HG03521 (cell line): Measurements from ENCODE around the gene RGS21.
"Not testable (repeated sequence)": the region's sequence is repeated elsewhere in the genome, so short reads cannot be mapped to it uniquely, and the experiment has no call there.

Experiments
- ATAC-seq: cut with Tn5 transposase; IDR thresholded peaks from one replicate; pipeline ENCODE4 v1.9.1; 2021; ENCODE audit warnings: mild to moderate bottlenecking, moderate library complexity; ENCODE audit not compliant: unreplicated experiment

The RGS21 gene, protein sequence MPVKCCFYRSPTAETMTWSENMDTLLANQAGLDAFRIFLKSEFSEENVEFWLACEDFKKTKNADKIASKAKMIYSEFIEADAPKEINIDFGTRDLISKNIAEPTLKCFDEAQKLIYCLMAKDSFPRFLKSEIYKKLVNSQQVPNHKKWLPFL

DNA sequence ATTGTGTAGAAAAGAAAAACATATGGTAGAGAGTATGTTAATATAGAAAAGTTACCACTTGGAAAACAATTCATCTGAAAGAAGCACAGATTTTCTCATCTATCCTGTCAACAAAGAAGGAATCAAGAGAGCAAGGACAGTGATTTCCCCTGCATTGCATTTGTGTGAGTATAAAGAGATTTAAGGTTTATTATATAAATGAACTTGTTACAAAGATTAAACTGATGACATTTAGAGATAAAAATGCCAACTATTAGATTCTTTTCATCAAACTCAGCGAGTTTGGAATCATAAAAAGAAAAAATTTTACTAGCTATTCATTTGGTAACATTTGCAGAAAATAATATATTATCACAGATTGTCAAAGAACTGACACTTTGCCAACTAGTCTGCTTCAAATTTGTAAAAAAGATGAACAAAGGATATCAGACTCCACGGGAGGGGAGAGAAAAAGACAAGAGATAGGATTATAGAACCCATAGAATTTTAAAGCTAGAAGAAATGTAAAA lies at the start of gene RGS21:
TSS of gene RGS21 (plus strand) at position 51 of the 509 bp plus-strand sequence. CDS start 26,045 bp downstream, outside the sequence.
- no peak for ATAC-seq

DNA sequence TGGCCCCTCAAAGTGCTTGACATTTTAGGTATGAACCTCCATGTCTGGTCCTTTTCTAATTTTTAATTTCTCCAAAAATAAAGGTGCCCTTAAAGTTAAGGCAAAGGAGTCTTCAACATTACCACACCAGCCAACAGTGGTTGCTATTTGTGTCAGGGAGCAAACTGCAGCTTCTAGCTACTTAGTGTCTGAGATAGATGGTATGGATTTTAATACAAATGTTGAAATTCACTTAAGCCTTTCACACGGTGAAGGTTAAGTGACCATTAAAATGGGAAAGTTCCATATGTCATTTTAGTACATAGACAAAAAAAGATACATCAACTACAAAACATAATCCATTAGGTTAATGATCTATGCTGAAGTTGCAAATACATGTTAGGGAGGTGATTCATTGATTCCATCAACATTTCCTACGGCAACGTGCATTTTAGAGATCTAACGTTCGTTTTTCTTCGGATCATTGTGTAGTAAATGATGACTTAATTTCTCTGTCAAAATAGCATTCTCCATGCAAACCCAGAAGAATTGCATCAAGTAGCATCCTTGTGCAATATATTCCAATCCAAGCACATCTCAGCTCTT lies 48.2 kb upstream of the RGS21 start:
- no peak for ATAC-seq

DNA sequence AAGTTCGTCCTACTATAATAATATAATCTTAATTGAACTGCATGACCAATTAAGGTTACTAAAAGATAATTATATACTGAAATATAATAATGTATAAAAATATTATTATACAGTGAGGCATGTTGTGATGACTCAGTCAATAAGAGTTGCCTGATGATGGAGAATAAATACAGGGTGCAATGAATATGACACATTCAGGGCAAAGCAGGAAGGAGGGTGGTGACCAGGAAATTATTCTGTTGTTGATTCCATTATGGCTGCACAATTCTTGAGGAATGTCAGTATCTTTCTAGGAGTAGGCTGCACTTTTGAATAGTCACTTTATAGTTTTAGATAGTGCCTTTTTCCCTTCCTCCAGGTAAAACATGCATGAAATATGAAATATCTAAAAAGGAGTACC lies 46.4 kb upstream of the RGS21 start:
- no peak for ATAC-seq

DNA sequence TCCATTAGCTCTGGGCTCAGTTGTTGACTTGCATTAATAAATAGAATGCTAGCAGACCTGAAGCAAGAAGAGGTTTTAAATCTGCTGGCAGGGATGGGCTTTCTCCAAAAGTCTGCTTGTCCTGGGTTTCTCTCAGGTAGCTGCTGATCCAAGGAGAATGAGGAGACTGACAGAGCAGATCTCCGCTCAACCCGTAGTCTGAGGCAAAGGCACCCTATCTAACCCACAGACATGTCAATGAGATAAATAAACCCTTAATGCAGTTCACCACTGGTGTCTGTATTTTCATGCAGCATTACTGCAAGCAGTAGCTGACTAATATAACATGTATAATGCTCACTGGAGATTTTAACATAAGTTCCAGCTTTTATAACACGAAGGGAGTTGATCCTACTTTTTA lies 44.1 kb upstream of the RGS21 start:
- ATAC-seq = no peak

DNA sequence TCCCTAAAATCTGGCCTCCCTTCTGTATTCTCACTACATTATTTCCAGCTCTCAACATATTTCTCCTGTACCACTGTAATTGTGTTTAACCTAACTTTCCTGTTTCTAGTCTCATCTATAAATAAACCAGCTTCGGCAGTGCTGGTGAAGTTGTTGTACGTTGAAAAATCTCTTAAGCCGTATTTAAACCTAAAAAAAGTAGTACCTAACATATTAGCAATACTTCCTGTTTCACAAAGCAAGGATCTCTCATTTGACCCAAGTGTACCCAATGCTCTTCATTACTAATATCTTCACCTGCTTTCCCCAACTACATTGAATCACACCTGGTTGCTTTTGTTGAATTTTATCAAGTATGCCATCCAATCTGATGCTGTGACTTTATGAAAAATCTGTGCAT lies 42.2 kb upstream of the RGS21 start:
- no peak for ATAC-seq

DNA sequence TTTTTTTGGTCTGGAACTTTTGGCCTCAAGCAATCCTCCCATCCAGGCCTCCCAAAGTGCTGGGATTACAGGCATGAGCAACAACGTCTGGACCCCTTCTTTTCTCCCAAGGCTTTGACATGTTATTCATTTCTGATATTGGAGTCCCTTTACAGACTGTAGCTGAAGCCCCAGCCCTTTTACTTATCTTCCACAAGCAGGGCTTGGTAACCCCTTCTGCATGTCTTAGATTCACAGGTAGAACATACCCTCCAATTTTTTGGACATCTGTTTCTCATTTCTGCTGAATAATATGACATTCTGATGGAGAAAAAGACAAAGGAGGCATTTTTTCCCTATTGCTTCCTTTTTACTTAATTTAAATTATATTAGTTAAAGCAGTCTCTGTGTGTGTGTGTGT lies 39.2 kb upstream of the RGS21 start:
- ATAC-seq = no peak

DNA sequence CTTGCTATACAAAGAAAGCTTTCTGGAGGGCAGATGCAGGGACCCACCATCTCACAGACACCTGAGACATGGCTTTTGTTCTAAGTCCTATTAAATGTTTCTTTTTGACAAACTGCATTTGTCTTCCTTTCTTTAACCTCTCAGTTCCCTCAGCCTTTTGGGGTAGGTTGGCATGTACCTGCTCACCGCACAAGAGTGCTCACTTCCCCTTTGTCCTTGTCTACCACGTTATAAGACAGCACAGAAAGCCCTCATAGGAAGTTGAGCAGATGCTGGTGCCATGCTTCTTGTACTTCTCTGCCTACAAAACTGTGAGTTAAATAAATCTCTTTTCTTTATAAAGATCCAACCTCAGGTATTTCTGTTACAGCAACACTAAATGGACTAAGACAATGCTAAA lies 31.9 kb upstream of the RGS21 start:
- ATAC-seq = no peak

DNA sequence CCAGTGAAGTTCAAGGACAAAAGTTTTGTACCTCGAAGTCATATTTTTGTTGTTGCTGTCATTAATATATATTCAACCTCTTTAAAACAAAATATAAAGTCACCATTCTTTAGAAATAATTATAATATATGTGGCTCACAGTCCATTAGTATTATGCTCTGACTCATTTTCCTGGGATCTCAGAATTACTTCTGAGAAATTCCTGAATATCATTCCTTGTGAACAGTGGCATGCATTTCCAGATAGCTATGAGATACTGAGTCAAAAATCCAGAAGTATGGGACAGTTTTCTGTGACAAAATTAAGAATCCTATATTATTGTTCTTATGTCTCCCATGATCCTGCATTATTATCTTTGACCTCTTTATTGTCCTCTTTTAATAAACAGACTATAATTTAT lies 13.8 kb upstream of the RGS21 start:
- no peak for ATAC-seq

DNA sequence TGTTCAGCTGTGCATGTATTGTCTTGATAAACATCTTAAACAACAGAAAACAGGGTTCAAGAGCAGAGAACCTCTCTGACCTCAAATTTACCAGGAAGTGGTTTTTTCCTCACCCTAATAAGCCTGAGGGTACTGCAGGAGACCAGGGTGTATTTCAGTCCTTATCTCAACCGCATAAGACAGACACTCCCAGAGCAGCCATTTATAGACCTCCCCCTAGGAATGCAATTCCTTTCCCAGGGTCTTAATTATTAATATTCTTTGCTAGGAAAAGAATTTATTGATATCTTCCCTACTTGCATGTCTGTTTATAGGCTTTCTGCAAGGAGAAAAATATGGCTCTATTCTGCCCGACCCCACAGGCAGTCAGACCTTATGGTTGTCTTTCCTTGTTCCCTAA lies 8.5 kb upstream of the RGS21 start:
- ATAC-seq = not testable (repeated sequence)

DNA sequence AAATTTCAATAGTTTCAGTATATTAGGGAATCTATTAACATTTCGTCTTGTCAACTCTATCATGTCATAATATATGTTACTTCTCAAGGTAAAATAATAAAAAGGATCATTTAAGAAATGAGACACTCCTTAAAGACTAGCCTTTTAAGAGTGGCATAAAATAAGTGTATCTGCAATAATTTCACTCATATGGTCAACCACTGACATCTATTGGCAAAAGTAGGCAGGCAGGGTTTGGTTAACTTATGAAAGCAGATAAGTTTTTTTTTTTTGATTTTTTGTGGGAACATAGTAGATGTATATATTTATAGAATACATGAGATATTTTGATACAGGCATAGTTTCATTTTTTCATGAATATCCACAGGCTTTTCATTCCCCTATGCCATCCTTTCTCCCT lies 5.5 kb upstream of the RGS21 start:
- ATAC-seq = no peak

DNA sequence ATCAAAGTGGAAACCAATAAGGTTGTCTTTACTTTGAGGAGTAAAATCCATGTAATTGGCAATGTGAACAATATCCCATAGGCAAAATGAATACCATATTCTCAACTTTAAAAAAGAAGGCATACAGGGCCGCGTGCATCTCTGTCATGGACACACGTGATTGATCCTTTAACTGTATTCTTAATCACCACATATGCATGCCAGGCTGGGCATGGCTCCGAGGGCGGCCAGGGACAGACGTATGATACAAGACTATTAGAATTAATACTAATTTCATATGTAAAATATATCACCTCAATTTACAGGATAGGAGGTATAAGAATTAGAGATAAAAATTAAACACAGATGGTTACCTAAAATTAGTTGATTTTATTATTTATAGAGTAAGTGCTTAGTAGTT lies 11.2 kb downstream of the RGS21 start:
- ATAC-seq = no peak

DNA sequence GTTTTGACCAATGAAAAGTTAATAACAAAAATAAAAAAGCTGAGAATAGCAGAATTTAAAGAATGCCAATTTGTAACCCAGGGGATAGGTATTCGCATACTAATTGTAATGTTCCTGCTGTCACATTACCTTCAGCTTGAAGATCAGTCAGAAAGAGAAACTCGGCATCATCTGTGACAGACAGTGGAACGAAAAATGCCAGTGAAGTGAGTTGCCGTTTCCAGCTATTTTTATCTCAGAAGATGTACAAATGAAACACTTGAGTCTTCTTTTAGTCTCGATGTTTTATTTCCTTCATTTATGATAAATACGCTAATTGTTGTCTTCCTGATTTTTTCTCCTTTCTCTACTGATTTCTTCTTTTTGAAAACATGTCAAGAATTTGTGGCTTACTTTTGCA lies 26.1 kb downstream of the RGS21 start:
- ATAC-seq = no peak

DNA sequence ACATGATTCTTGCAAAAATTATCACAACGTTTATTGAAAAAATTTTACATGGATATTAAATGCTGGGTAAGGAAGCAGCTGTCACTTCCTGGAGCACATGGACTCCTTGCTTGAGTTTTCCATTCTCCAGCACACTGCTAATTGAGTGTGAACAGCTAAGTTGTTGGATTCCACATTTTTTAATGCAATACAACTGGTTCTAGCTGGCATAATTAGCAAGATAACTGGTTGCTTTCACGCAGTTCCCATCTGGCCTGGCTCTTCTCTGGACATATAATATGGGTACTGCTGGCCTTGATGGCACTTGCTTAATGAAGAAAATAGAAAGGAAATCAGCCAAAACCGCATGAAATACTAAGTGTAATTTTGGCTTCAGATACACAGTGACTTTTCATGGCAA lies 26.6 kb downstream of the RGS21 start:
- no peak for ATAC-seq

DNA sequence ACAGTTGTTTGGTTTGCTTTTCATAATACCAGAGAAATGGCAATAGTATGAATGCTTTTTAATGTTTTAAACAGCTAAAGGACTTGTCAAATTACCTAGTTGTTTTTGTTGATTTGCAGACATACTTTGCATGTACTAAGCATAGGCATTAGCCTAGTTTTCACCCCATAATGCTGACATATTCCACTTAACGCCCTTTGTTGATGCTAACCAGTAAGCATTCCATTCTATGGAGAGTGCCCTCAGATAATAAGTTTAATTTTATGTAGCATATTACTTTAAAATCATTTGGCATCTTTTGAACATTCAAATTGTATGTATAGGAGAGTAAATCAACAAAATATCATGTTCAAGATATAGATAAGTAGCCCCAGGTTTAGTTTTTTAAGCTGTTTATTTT lies 32.5 kb downstream of the RGS21 start:
- no peak for ATAC-seq

DNA sequence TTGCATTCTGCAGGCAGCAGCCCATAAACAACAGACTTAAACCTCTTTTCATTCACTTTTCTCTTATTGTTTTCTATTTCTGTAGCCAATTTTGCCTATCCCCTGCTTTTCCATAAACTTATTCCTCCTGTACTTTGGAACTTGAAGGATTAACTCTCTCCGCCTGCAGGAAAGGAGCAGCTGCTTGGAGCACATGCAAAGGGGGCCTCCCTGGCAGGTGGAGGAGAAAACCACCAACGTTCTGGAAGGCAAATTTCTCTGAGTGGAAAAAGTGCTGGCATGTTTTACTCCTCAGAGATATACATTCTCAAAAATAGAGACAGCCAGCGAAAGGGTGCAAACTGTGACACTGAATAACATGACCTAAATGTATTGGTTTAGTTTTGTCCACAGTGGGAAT lies 33.6 kb downstream of the RGS21 start:
- no peak for ATAC-seq

DNA sequence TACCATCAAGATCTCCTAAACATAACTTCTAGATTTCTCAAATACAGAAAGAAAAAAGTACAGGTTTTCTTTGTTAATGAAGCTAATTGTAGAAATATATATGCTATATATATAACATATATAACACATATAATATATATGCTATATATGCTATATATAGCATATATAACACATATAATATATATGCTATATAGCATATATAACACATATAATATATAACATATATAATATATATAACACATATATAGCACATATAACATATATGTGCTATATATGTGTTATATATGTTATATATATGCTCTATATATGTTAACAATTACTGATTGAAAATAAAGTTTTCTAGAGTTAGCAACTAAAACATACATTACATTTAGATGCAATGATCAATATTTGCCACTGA lies 34.8 kb downstream of the RGS21 start:
- ATAC-seq = no peak

DNA sequence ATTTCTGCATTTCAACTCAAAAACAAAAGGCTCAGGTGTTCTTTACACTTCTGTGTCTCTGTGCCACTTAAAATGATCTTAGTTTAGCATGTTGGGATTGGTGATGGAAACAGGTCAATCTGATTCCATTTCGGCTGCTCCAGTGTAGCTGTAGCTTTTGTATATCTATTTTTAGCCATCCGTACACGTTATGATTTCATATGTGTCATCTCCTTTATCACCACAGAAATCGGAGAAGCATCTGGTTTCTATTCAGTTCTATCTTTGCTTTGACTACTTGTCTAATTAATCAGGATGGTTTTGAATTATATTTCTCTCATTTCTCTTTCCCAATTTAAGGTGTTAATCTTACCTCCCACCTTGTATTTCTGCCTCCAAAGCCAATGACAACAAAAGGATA lies 41.1 kb downstream of the RGS21 start:
- ATAC-seq = no peak

DNA sequence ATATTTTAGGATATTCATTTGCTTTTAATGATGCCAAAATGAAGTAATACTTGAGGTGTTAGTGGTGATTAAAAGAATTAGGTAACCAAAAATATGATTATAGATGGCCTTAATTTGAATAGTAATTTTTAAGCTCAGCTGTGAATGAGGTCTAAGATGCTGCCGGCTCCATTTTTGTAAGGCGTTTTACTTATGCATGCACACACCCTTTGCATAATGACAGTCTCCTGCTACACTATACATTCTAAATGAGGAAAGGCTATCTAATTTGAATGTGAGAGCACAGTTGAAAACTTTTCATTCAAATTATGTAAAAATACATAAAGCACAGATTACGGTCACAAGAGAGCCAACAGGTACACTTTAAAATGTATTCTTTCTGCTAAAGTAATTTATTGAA lies 41.6 kb downstream of the RGS21 start:
- no peak for ATAC-seq

DNA sequence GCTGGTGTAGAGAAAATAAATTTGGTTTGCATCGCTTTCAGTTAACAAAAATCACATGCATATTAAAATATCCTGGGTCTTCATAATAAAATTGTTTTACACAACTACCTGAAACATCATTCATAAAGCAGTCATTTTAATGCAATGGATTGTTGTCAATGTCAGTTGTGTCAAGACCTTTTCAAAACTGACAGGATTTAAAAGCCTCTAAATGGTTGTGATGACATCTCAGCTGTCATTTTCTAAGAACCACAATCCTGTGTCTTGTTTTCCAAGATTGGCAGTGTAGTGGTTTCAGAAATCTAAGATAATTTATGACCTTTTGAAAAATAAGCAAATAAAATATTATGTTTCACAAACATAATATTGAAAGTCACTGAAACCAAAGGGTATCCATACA lies 42.0 kb downstream of the RGS21 start:
- ATAC-seq = no peak

DNA sequence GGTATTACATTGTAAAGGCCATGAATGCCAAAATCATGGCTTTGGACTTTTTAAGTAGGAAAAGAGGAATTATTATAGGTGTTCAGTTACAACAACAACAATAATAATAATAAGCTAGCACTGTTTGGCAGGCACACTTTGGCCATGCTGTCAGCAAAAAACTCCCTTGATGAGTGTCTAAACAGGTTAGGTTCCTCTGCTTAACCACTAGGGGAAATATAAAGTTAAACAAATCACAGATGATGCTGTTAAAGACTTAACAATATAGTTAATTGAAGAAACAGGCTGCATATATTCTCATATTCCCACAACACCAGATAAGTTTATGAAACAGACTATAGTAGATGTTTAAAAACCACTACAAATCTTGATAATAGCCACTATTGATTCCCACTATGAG lies 46.4 kb downstream of the RGS21 start:
- ATAC-seq = no peak

DNA sequence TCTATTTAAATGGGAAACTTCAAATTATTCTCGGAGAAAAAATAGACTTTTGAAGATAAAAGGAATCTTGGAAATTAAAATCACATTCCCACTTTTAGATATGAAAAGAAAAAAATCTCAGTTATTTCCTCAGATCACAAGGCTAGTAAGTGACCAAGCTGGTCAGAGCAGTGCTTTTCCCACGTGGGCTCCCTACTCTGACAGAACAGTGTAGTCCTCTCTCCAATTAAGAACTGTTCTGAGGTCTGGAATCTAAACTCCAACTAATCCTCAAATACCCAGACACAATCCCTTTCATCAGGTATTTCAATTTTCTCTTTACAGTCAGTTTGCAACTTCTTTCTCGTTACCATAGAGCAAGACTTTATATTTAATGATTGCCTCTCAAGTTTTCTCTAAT lies 50.6 kb downstream of the RGS21 start:
- ATAC-seq = no peak

DNA sequence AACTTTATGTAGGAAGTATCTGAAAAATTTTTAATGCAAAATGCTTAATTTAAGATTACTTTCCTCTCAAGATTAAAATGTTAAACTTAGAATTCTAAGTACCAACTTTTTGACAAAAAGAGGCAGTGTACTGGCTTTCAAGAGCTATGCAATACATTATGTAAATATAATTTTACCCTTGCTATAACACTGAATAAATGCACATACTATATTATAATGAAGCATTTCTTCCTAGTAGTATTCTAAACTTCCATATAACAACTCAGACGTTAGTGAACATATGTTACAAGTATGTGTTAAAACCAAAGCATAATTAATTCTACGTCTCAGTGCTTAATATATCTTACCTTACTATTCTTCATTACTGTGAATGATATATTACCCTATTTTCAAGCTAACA lies 58.5 kb downstream of the RGS21 start:
- no peak for ATAC-seq

DNA sequence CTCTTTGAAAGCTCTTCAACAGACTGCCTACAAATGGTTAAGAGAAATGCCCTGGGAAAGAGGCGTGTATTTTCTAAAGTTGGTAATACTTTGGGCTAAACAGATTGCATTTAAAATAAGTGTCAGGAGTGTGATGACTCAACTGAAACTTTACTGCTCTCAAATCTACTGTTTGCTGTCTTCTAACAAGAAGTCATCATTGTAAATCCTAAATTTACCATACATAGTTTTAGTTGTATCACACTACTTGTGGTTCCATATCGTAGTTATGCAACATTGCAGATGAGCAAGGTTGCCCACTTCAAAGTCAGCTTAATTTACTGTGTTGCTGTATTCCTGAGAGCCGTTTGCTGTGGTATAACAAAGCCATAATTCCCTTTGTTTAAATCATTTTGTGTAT lies 59.6 kb downstream of the RGS21 start:
- no peak for ATAC-seq
